ENCODE measurements around the gene NPHP4. TPM values are rescaled to one million over a fixed set of nuclear protein-coding genes. Genes with fewer than 3 reads are reported as not detected.

Gene NPHP4
- polyA plus RNA-seq, 2 of the 4 experiments (the other 2 are of a cell fraction): 2.9 to 5.1 TPM

GRCh38 chr1:6033124-6033523 is 40.9 kb upstream of the NPHP4 start:
- ChIA-PET CTCF (interaction anchor here (1.1 to 1.5 kb wide), 4 partner anchors 17 to 145 kb away, joined by 3 to 4 read pairs (median 4); no protein-coding TSS in a partner anchor), POLR2A (no interaction called here)
- H3K4me1 ChIP-seq: no peaks in the 10 kb centered on the region
- H3K27ac ChIP-seq: no peak overlapping the region
- H3K4me3 ChIP-seq: no peak overlapping the region
- no peaks in the 10 kb centered on the region for H3K9me3 ChIP-seq
- 86% methylated on average over 8 of the region's 8 CpGs for WGBS (ENCODE audit: missing lambda C conversion rate)
- H3K4me2 ChIP-seq: no peak overlapping the region
- DNase-seq (ENCODE audit: low read depth in 1 of 2, low spot score in 1 of 2) (no peak), ATAC-seq (no peak), FAIRE-seq (no peak)
- TF ChIP-seq BHLHE40 (IDR thresholded peaks at IDR 0.05; ENCODE audit: low read depth, low read length) (no peak), NFE2L2 (conservative IDR thresholded peaks at IDR 0.05; ENCODE audit: low read length) (no peak), PHF8 (IDR thresholded peaks at IDR 0.05; ENCODE audit: borderline replicate concordance, low read depth) (no peak), EP300 (IDR thresholded peaks at IDR 0.05) (no peak), JUN (IDR thresholded peaks at IDR 0.05) (no peak), MAFK (IDR thresholded peaks at IDR 0.05; ENCODE audit: partially characterized antibody) (no peak), RCOR1 (IDR thresholded peaks at IDR 0.05; ENCODE audit: low read depth, low read length) (no peak), CBX2 (IDR thresholded peaks at IDR 0.05; ENCODE audit: borderline replicate concordance, low read depth) (no peak), FOSB (CRISPR knock-in tag; IDR thresholded peaks at IDR 0.05) (no peak), HOXB13 (CRISPR knock-in tag; IDR thresholded peaks at IDR 0.05; ENCODE audit: low read depth) (no peak), CBX8 (IDR thresholded peaks at IDR 0.05) (no peak), NPAS2 (CRISPR knock-in tag; IDR thresholded peaks at IDR 0.05; ENCODE audit: borderline replicate concordance) (no peak), ZC3H11A (IDR thresholded peaks at IDR 0.05) (no peak)
- TF ChIP-seq, protein P1, sequence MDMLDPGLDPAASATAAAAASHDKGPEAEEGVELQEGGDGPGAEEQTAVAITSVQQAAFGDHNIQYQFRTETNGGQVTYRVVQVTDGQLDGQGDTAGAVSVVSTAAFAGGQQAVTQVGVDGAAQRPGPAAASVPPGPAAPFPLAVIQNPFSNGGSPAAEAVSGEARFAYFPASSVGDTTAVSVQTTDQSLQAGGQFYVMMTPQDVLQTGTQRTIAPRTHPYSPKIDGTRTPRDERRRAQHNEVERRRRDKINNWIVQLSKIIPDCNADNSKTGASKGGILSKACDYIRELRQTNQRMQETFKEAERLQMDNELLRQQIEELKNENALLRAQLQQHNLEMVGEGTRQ (IDR thresholded peaks at IDR 0.05): no peak

GRCh38 chr1:6030547-6031261 is 38.5 kb upstream of the NPHP4 start:
- WGBS (ENCODE audit: missing lambda C conversion rate): 75% methylated on average over 2 of the region's 2 CpGs
- no peaks in the 10 kb centered on the region for H3K9me3 ChIP-seq
- FAIRE-seq (no peak), ATAC-seq (no peak), DNase-seq (ENCODE audit: low read depth in 1 of 2, low spot score in 1 of 2) (no peak)
- POLR2A ChIA-PET: no interaction called here
- CTCF ChIA-PET: no interaction called here
- H3K27ac ChIP-seq: no peak overlapping the region
- H3K4me2 ChIP-seq: no peak overlapping the region
- no peak overlapping the region for H3K4me3 ChIP-seq
- H3K4me1 ChIP-seq: peaks cover 8% of the 10 kb centered on the region; the same call in 2 of the 3 replicates
- TF ChIP-seq KDM5A (IDR thresholded peaks at IDR 0.05) (no peak), POLR2AphosphoS2 (conservative IDR thresholded peaks at IDR 0.05; ENCODE audit: low read length) (no peak), NR3C1 (IDR thresholded peaks at IDR 0.05) (no peak), E2F6 (IDR thresholded peaks at IDR 0.05; ENCODE audit: borderline replicate concordance, low read depth) (no peak), CTCF (IDR thresholded peaks at IDR 0.05) (no peak), ESRRA (IDR thresholded peaks at IDR 0.05; ENCODE audit: borderline replicate concordance, low read length) (no peak), MYC (IDR thresholded peaks at IDR 0.05; ENCODE audit: borderline replicate concordance, low read length) (no peak), MAX (IDR thresholded peaks at IDR 0.05) (no peak), TFCP2L1 (CRISPR knock-in tag; IDR thresholded peaks at IDR 0.05) (no peak), ZNF302 (CRISPR knock-in tag; IDR thresholded peaks at IDR 0.05) (no peak), REST (IDR thresholded peaks at IDR 0.05) (no peak), EHF (CRISPR knock-in tag; IDR thresholded peaks at IDR 0.05) (no peak)
- TF ChIP-seq, protein P2, sequence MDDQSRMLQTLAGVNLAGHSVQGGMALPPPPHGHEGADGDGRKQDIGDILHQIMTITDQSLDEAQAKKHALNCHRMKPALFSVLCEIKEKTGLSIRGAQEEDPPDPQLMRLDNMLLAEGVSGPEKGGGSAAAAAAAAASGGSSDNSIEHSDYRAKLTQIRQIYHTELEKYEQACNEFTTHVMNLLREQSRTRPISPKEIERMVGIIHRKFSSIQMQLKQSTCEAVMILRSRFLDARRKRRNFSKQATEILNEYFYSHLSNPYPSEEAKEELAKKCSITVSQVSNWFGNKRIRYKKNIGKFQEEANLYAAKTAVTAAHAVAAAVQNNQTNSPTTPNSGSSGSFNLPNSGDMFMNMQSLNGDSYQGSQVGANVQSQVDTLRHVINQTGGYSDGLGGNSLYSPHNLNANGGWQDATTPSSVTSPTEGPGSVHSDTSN (IDR thresholded peaks at IDR 0.05): no peak
